OCI-LY7 (cell line): ENCODE data around the gene PDXK. TPM values are rescaled to one million over a fixed set of nuclear protein-coding genes. Genes with fewer than 3 reads are reported as not detected.

Experiments
- BruUV-seq: library from RNA; stranded (reverse); fragments of 400-500 nt; replicated peaks from 2 replicates; lab custom pipeline; 2021; lab: Mats Ljungman, UMichigan
- CTCF ChIA-PET: fragments of 300-600 bp; sonication (Branson Sonifier 250); formaldehyde crosslinking; loops from one replicate; lab custom pipeline; 2022; ENCODE audit warnings: antibody characterized with exemption; ENCODE audit not compliant: unreplicated experiment; lab: Charles Lee
- POLR2A ChIA-PET: fragments of 300-600 bp; sonication (Branson Sonifier 250); formaldehyde crosslinking; loops from one replicate; lab custom pipeline; 2022; ENCODE audit warnings: antibody characterized with exemption; lab: Charles Lee
- DNase-seq: peaks from one replicate; pipeline ENCODE4 v3.0.0-alpha.2; 2015; ENCODE audit warnings: low spot score
- H2AFZ ChIP-seq: fragments of 200-600 bp; sonication (generic), shearing (Covaris generic); 2 replicates; pipeline ENCODE4 v1.6.1; 2014; ENCODE audit warnings: mild to moderate bottlenecking, antibody characterized with exemption, low read length, moderate library complexity
- H3K27ac ChIP-seq: fragments of 200-600 bp; sonication (generic); 2 replicates; pipeline ENCODE4 v1.5.1; 2014; ENCODE audit warnings: mixed run types, low read depth, mild to moderate bottlenecking, moderate library complexity, low read length, inconsistent platforms; ENCODE audit not compliant: poor library complexity, severe bottlenecking
- H3K36me3 ChIP-seq: fragments of 200-600 bp; sonication (generic); 2 replicates; pipeline ENCODE4 v1.6.1; 2014; ENCODE audit warnings: mild to moderate bottlenecking, antibody characterized with exemption, low read length, moderate library complexity, mixed read lengths; ENCODE audit not compliant: insufficient read depth
- H3K4me1 ChIP-seq: fragments of 200-600 bp; sonication (generic); 2 replicates; pipeline ENCODE4 v1.5.1; 2014; ENCODE audit warnings: mild to moderate bottlenecking, low read length; ENCODE audit not compliant: insufficient read depth, poor library complexity, severe bottlenecking
- H3K4me2 ChIP-seq: fragments of 200-600 bp; sonication (generic); 2 replicates; pipeline ENCODE4 v1.6.1; 2014; ENCODE audit warnings: mild to moderate bottlenecking, low read length
- H3K4me3 ChIP-seq: fragments of 200-600 bp; sonication (generic); 2 replicates; pipeline ENCODE4 v1.5.1; 2014; ENCODE audit warnings: mild to moderate bottlenecking, low read depth, low read length; ENCODE audit not compliant: poor library complexity, severe bottlenecking
- H3K79me2 ChIP-seq: fragments of 200-600 bp; sonication (generic); 2 replicates; pipeline ENCODE4 v1.6.1; 2016; ENCODE audit warnings: low read depth, mild to moderate bottlenecking, low read length, moderate library complexity, mixed read lengths; ENCODE audit not compliant: insufficient read depth
- H3K9me2 ChIP-seq: fragments of 200-600 bp; sonication (generic); 2 replicates; pipeline ENCODE4 v1.6.1; 2016; ENCODE audit warnings: mild to moderate bottlenecking, low read length, mixed read lengths; ENCODE audit not compliant: insufficient read depth
- H3K9me3 ChIP-seq: fragments of 200-600 bp; sonication (generic); 2 replicates; pipeline ENCODE4 v1.6.1; 2014; ENCODE audit warnings: mild to moderate bottlenecking, mixed run types, low read length, mixed read lengths
- H4K20me1 ChIP-seq: fragments of 200-600 bp; sonication (generic); 2 replicates; pipeline ENCODE4 v1.6.1; 2014; ENCODE audit warnings: mild to moderate bottlenecking, antibody characterized with exemption, low read length, moderate library complexity, mixed read lengths; ENCODE audit not compliant: insufficient read depth
- EZH2phosphoT487 ChIP-seq: fragments of 200-600 bp; sonication (generic); IDR thresholded peaks from 2 replicates; pipeline ENCODE4 v1.6.1; 2018; ENCODE audit warnings: low read depth, borderline replicate concordance, mild to moderate bottlenecking, mixed run types, antibody characterized with exemption, low read length, moderate library complexity, mixed read lengths
- intact Hi-C: fragments of 100-400 bp; cut with micrococcal nuclease; formaldehyde crosslinking; loops from one replicate; pipeline ENCODE4 v1.10.0; 2022; ENCODE audit not compliant: unreplicated experiment
- total RNA-seq, 2 experiments: library from RNA; depleted of rRNA in 1 of 2; stranded (reverse); fragments of >200 nt in 1 of 2; shearing (Covaris generic) in 1 of 2; gene quantifications; 2 replicates each; pipeline ENCODE4 v1.2.3, GENCODE V29; 2014 to 2022
- TF ChIP-seq, protein P1 (sequence below): fragments of 200-600 bp; sonication (generic); conservative IDR thresholded peaks from 2 replicates; pipeline ENCODE4 v1.5.1; 2014; ENCODE audit warnings: mild to moderate bottlenecking, antibody characterized with exemption, low read length, moderate library complexity, mixed read lengths

PDXK gene
- total RNA-seq, 2 experiments from 2014 or later = 32.8 to 67.0 TPM

DNA sequence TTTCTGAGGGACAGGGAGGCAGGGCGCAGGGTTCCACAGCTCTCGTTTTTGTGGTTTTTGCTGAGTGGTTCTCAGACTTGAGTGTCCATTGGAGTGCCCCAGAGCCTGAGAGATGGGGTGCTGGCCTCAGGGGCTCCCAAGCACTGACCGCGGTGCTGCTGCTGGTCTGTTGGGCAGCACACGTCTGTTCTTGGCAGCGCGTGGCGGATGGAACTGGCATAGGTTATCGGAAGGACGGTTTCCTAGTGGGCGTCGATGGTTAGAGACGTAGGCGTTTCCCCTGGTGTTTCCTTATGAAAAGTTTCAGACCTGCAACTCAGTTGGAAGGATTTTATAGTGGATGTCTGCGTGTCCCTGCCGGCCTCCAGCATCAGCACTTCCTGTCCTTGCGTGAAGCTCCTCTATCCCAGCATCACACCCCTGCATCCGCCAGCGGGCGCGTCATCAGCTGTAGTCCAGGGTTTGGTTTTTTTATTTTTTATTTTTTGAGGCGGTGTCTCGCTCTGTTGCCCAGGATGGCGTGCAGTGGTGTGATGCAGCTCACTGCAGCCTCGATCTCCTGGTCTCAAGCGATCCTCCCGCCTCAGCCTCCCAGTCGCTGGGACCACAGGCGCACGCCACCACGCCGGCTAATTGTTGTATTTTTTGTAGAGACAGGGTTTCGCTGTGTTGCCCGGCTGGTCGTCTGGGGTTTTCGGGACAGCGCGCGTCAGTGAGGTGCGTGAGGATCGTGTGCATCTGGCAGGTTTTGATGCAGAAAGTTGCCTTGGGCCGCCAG, 82.3 kb downstream of the PDXK start:
- POLR2A ChIA-PET = no interaction called here
- CTCF ChIA-PET = no interaction called here

DNA sequence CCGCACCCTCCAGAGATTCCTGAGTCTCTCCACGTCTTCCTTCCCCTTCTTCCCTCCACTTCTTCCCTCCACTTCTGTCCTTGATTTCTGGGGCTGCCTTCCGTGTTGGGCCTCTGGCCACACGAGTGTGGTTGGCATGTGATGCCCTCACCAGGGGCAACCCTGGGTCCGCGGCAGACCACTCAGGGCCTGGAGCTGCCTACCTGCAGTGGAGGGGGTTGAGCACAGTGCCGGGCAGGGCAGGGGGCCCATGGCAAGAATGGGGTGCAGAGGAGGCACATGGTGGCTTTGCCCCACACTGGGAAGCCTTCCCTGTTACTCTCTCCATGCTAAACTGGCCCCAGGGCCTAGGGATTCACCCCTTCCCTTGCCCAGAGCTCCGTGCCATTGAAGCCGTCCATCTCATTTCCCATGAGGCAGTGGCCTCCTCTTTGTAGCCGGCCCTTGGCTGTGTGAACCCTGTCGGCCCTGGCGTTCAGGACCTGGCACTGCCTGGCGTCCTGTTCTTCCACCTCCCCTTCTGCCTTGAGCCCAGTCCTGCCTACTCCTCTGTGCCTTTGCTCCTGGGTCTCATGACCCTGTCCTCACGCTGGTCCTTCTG, 83.9 kb downstream of the PDXK start:
- no peak for TF ChIP-seq EZH2phosphoT487
- TF ChIP-seq, protein P1, sequence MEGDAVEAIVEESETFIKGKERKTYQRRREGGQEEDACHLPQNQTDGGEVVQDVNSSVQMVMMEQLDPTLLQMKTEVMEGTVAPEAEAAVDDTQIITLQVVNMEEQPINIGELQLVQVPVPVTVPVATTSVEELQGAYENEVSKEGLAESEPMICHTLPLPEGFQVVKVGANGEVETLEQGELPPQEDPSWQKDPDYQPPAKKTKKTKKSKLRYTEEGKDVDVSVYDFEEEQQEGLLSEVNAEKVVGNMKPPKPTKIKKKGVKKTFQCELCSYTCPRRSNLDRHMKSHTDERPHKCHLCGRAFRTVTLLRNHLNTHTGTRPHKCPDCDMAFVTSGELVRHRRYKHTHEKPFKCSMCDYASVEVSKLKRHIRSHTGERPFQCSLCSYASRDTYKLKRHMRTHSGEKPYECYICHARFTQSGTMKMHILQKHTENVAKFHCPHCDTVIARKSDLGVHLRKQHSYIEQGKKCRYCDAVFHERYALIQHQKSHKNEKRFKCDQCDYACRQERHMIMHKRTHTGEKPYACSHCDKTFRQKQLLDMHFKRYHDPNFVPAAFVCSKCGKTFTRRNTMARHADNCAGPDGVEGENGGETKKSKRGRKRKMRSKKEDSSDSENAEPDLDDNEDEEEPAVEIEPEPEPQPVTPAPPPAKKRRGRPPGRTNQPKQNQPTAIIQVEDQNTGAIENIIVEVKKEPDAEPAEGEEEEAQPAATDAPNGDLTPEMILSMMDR = no peak
- H3K4me1 ChIP-seq = peaks cover 39% of the 10 kb centered on the region
- no TSS peak for BruUV-seq
- intact Hi-C loops = no loop called here
- H3K9me2 ChIP-seq = no peaks in the 10 kb centered on the region
- CTCF ChIA-PET = no interaction called here
- POLR2A ChIA-PET = no interaction called here
- H3K36me3 ChIP-seq = peaks cover 85% of the 10 kb centered on the region
- H2AFZ ChIP-seq = no peak overlapping the region
- 0 out of 2 replicates have a peak, but pooled peaks cover 4% of the 10 kb centered on the region for H3K79me2 ChIP-seq
- H4K20me1 ChIP-seq = no peaks in the 10 kb centered on the region
- no peak for DNase-seq
- H3K4me2 ChIP-seq = no peak overlapping the region
- no peak overlapping the region for H3K27ac ChIP-seq
- H3K4me3 ChIP-seq = no peak overlapping the region
- no peaks in the 10 kb centered on the region for H3K9me3 ChIP-seq

More for the DNA sequence above, 82.3 kb downstream of the PDXK start:
- Histone ChIP-seq H3K27ac (no peak overlapping the region), H3K79me2 (no peaks in the 10 kb centered on the region), H3K36me3 (peaks cover 92% of the 10 kb centered on the region), H2AFZ (no peak overlapping the region), H3K4me1 (peaks cover 23% of the 10 kb centered on the region), H4K20me1 (no peaks in the 10 kb centered on the region), H3K4me2 (no peak overlapping the region), H3K9me3 (no peaks in the 10 kb centered on the region), H3K9me2 (no peaks in the 10 kb centered on the region), H3K4me3 (no peak overlapping the region)
- no TSS peak for BruUV-seq
- TF ChIP-seq, protein P1 = no peak
- TF ChIP-seq EZH2phosphoT487 = no peak
- intact Hi-C loops = no loop called here
- DNase-seq = no peak
